Placental epithelial cell (primary cell): Measurements from ENCODE around the gene ATP2A1. TPM values are rescaled to one million over a fixed set of nuclear protein-coding genes. Genes with fewer than 3 reads are reported as not detected.

Source experiments
- small RNA-seq: library from RNA; depleted of rRNA; stranded (forward); fragments of <200 nt; gene quantifications from one replicate; pipeline ENCODE3, GENCODE V24; 2012
- total RNA-seq: library from RNA; depleted of rRNA; stranded (reverse); fragments of >200 nt; gene quantifications from 2 replicates; pipeline ENCODE4 v1.2.3, GENCODE V29; 2012

ATP2A1 gene
- total RNA-seq: 0.11 and 0.39 TPM in 2 replicates

GRCh38 chr16:28878083-28878926 lies at the start of gene ATP2A1:
Gene ATP2A1 (plus strand): TSS chr16:28878488. CDS start chr16:28878672, 184 bp downstream.

DNA sequence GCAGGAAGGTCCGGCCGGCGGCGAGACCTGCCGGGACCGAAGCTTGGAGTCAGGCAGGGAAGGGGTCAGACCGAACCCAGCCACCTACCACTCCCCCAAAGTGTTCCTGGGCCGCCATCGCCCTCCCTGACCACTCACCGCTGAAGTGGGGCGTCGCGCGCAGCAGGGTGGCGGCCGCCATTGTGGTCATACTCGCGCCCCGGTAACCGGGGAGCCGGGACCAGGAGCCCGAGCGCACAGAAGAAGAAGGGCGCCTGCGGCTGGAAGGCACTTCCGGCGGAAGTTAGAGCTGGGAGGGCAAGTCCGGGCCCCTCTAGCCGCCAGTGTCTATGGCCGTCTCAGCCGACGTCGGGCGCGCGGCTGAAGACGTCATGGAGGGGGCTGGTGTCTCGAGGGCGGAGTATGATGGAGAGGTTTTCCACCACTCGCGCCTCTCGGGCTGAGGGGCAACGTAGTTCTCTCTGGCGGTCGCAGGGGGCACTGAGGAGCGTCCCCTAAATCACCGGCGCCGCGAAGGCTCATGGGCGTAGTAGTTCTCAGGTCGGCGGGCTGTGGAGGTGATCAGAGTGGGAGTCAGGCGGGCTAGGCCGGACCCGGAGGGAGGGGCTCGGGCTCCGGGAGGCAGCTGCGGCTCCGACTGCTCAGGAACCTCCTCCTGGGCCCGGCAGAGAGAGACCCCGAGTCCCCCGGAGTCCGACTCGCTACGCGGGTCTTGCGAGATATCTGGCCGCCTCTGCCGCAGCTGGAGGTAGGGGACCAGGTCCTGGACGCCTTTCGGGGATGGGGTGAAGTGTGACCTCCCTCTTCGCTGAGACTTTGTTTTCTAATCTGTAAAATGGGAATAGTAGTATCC lies 32.0 kb upstream of the ATP2A1 start, which contains the start of gene TUFM:
Gene TUFM (minus strand): TSS at position 269 of the 853 bp plus-strand sequence. CDS start 79 bp downstream, at position 190.

DNA sequence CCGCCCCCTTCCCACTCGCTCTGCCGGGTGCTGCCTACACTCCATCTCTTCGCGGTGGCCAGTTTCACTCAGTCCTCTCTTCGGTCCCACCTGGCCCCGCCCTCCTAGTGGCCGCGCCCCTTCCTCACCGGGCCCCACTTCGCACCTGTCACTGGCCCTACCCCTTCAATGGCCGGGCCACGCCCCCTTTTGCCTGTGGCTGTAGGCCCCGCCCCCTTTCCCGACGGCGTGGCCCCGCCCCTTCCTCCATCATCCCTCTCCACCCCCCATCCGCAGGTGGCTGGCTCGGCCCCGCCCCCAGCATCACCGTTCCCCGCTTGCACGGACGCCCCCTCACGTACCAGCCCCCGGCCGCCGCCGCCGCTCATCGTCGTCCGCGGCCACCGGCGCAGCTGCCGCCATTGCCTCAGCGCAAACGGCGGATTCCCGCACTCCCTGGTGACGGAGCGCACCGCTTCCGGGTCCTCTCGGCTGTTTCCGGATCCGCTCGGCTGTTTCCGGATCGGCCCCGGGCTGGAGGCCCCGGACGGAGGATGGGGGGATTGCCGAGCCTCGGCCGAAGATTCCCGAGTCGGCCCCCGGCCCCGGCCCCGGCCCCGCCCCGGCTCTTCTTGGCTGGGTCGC lies 46.6 kb downstream of the ATP2A1 start, which contains the start of gene RABEP2:
Gene RABEP2 (minus strand): TSS at position 477 of the 624 bp plus-strand sequence. CDS start 75 bp downstream, at position 402.

GRCh38 chr16:28931801-28932225 lies 53.5 kb downstream of the ATP2A1 start, which contains the start of gene CD19:
Gene CD19 (plus strand): TSS chr16:28931971. CDS start chr16:28932001, 30 bp downstream.

DNA sequence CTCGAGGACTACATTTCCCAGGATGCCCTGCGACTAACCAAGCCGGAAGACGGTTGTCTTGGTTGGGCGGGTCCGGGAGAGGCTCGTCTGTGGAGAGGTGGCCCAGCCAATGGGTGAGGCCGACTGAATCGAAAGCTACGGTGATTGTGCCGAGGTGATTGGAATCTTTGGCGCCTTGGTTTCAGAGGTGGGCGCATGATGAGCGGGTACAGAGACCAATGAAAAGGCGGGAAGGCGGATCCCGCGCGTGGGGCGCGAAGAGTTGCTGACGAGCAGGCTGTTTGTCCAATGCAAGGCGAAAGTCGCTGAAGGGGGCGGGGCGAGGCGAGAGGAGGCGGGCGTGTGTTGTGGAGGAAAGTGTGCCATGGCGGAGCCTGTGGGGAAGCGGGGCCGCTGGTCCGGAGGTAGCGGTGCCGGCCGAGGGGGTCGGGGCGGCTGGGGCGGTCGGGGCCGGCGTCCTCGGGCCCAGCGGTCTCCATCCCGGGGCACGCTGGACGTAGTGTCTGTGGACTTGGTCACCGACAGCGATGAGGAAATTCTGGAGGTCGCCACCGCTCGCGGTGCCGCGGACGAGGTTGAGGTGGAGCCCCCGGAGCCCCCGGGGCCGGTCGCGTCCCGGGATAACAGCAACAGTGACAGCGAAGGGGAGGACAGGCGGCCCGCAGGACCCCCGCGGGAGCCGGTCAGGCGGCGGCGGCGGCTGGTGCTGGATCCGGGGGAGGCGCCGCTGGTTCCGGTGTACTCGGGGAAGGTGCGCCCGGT lies 72.5 kb downstream of the ATP2A1 start, which contains the start of gene NFATC2IP:
Gene NFATC2IP (plus strand): TSS at position 290 of the 762 bp plus-strand sequence. CDS start 75 bp downstream, at position 365.

Small RNA genes lying within 50 kb of the gene (small RNA-seq; reads per million reads assigned to genes)
- gene RF00416: not detected

Other genes with a start within 250 kb of the ATP2A1 start
- gene NPIPB8, start 240.4 kb upstream of the ATP2A1 start, total RNA-seq: 2.0 TPM in 1 of 2 replicates, not detected in the other
- 62.7 and 131 TPM in 2 replicates for gene EIF3C, start 167.0 kb upstream of the ATP2A1 start, total RNA-seq
- 3.9 TPM in 1 of 2 replicates, not detected in the other for gene NPIPB9, start 126.7 kb upstream of the ATP2A1 start, total RNA-seq
- 54.6 and 59.0 TPM in 2 replicates for gene ATXN2L, start 55.5 kb upstream of the ATP2A1 start, total RNA-seq
- gene TUFM, start 32.1 kb upstream of the ATP2A1 start, total RNA-seq: 76.6 and 111 TPM in 2 replicates
- gene SH2B1, start 14.6 kb upstream of the ATP2A1 start, total RNA-seq: 19.7 and 26.7 TPM in 2 replicates
- gene RABEP2, start 46.8 kb downstream of the ATP2A1 start, total RNA-seq: 52.3 and 68.3 TPM in 2 replicates
- not detected in 2 replicates for gene CD19, start 53.5 kb downstream of the ATP2A1 start, total RNA-seq
- gene NFATC2IP, start 72.4 kb downstream of the ATP2A1 start, total RNA-seq: 14.7 and 19.6 TPM in 2 replicates
- gene SPNS1, start 96.3 kb downstream of the ATP2A1 start, total RNA-seq: 32.6 and 70.6 TPM in 2 replicates
- gene LAT, start 106.6 kb downstream of the ATP2A1 start, total RNA-seq: 0.79 and 1.2 TPM in 2 replicates